GM21360 (cell line): Measurements from ENCODE around the gene OSBPL3.

Source experiments
- ATAC-seq: cut with Tn5 transposase; IDR thresholded peaks from one replicate; pipeline ENCODE4 v1.9.1; 2021; ENCODE audit warnings: mild to moderate bottlenecking, moderate library complexity; ENCODE audit not compliant: unreplicated experiment

OSBPL3 gene

GRCh38 chr7:24777806-24778205 is 202.2 kb downstream of the OSBPL3 start:
- ATAC-seq = no peak

- no peak for ATAC-seq
Observed at GRCh38 chr7:24773646-24774045, 206.3 kb downstream of the OSBPL3 start.

GRCh38 chr7:24769851-24770250 is 210.1 kb downstream of the OSBPL3 start:
- ATAC-seq = no peak

DNA sequence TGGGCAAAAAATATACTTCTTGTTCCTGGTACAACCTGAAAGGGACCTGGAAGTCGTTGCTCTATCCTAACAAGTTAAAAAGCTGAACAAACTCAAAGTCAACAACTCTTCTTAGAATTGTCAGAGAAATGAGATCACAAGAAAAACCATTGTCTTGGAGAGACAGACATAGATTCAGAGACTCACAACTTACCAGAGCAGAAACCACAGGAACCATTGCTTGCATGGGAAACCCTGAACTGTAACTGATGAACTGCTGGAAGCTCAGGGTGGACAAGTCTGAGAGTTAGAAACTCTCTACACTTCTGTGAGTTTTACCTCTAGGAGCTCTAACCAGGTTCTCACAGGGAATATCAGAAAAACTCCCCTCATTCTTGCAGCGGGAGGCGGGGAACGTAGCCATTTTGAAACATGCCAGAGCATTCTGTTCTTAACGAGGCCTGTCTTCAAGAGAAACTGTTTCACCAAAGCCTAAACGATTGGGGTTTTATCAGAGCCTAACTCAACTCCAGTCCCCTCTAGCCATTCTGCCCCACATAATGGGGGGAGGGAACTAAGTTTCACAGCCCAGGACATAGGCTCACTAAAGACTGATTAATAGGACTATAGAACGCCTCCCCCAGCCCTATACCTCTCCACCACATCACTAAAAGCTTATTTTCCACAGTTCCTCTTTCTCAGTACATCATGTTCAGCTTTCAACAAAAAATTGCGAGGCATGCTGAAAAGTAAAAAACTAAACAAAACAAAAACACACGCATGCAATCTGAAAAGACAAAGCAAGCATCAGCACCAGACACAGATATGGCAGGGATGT is 210.8 kb downstream of the OSBPL3 start:
- ATAC-seq = no peak

DNA sequence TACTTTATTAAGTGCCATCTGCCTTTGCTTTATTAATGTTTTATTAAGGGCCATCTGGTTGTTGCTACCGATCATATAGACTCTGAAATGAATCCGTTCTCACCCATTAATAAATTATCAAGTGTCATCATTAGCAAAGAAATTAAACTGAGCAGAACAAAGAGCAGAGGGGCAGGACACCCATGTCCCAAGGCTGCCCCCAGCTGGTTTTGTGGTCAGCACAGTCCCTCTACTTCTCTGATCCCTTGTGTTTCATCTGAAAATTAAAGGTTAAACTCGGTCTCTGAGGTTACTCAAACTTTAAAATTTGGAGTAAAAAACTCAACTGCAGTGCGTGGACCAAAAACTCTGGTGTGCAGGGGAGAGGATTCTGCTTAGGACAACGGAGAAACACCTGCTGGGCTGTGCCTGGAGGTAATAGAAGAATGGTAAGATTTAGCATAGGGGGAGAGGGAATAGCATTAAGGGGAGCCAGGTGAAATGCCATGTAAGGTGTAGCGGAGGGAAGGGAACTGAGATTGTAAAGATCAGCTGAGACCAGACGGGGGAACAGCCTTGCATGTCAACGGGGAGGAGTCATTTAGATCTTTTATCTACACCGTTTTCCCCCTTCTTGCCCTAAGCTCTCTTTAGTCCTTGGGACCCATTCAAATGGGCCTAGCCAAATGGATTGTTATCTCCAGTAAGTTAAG is 212.0 kb downstream of the OSBPL3 start:
- ATAC-seq = no peak

- no peak for ATAC-seq
Observed at GRCh38 chr7:24764972-24765744, 214.8 kb downstream of the OSBPL3 start.

DNA sequence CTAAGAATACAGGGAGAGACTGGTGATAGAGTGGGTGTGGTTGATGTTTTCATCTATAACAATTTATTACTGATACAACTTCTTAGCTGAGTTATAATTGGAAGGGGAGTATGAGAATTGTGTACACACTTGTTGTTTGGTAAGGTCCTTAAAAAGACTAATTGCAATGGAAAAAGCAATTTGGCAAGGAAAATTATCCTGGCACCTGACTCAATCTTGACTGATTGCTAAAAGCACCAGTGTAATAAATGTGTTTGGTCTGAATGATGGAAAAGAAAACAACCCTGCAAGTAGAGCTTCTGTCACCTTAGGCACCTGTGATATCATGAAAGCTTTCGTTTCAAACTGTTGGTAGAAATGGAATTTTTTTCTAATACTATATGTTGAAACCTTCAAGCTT is 216.0 kb downstream of the OSBPL3 start:
- ATAC-seq = no peak

DNA sequence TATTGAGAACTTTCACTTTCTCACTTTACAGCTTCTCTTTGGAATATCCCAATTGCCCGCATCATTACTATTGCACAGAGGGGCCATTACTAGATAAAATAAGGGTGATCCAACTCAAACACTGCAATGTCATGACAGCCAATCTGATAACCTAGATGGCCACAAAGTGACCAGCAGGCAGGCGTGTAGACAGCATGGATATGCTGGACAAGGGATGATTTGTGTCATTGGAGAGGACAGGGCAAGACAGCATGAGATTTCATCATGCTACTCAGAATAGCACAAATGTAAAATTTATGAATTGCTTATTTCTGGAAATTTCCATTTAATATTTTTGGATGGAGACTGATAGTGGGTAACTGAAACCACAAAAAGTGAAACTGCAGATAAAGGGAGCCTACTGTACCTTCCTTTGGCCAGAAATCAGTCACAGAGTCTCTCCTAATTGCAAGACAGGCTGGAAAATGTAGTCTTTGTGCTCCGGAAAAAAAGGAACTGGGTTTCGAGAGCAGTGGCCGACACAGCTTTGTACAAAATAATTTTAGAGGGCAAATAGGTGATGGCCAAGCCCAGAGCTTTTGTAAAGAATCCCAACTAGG is 216.6 kb downstream of the OSBPL3 start:
- ATAC-seq = no peak

DNA sequence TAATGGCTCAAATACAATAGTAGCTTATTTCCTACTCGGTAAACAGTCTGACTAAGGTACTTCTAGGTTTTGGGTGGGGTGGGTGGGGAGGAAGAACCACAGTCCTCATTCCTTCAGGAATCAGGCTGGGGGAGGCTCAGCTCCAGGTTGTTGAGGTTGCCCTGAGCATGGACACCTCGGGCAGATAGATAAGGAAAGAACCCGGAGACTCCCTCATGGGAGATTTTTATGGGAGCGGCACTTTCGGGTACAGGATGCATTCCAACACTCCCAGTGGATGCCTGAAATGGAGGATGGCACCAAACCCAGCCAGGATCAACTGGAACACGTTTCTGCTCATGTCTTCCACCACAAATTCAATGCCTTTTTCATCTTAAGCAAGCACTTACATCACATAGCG is 217.2 kb downstream of the OSBPL3 start:
- ATAC-seq = no peak

DNA sequence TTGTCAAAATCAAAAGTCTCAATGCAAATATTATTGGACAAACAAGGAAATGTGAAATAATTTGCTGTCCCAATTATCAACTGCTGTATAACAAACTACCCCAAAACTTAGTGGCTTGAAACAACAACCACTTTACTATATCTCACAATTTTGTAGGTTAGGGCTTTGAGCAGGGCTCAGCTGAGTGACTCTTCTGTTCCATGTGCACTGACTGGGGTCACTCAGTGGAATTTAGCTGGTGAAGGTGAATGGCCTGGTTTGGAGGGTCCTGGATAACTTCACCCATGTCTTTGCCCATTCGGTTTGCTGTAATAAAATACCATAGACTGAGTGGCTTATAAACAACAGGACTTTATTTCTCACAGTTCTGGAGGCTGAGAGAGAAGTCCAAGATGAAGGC is 219.0 kb downstream of the OSBPL3 start:
- ATAC-seq = no peak

GRCh38 chr7:24757353-24758275 is 222.4 kb downstream of the OSBPL3 start, which contains the start of gene GSDME:
TSS of gene GSDME (minus strand) at chr7:24757464. CDS start at chr7:24749774, 7,690 bp downstream.
- ATAC-seq = peak; percentile 57

DNA sequence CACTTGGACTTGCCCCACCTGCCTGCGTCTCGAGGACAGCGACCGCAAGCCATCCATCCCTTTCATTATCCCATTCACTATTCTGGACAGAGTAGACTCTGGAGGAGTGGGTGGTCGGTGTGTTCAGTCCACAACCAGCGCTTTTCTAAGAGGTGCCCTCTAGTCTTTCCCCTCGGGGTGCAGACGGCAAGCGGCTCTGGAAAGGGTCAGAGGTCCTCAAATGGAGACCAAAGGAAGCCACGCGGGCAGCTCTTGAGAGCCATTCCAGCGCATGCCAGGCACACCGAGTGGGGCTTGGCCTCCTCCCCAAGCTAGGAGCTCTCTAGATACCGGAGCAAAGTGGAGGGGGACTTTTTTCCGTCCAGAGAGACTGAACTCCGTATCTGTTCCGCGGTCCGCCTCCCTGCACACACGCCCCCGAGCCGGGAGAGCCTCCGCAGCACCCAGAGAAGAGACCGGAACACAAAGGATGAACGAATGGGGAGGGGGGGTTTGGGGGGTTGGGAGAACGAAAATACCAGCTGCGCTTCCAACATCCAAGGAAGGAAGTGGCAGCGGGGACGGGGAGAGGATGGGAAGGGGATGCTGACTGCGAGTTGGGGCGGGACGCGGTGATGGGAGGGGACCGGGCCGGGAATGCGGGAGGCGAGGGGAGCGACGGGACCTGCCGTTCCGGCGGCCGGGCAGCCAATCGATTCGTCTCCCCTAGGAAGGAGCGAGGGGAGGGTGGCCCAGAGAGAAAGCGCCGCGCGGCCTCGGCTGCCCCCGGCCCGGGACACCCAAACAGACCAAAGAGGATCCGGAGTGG is 223.2 kb downstream of the OSBPL3 start:
- ATAC-seq = no peak

DNA sequence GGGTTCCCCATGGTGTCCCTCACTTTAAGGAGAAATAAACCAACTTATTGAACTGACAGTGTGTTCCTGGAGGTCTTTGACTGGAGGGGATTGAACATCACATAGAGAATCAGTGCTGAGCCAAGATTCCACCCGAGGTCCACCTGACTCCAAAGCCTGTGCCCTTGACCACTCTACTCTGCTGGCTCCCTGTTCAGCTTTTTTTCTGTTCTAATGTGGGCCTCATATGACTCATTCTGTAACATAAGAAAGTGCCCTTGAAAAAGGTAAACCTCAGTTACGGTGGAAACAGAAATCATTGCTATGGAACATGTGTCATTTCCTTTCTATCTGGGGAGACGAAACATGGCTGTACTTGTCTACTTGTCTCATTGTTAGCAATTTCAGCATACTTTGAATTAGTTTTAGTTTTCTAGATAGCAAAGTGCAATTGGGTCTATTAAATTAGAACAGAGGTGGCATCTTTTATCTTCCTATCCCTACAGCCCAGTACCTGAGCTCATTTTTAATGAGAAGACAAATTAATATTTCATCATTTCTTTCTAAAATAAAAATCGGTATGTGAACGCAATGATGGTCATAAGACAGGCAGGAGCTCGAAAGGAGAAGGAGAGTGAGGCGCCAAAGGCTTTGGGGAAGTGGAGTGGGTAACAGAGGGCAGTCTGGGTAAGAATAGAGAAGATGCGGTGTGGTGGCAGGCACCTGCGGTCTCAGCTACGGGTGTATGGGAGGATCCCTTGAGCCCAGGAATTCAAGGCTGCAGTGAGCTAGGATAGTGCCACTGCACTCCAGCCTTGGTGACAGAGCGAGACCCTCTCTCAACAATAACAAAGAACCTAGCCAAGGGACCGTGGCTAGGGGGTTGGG is 224.2 kb downstream of the OSBPL3 start:
- ATAC-seq = peak; percentile 45

- ATAC-seq = no peak
Observed at GRCh38 chr7:24754906-24755506, 225.0 kb downstream of the OSBPL3 start.

GRCh38 chr7:24752073-24752800 is 227.7 kb downstream of the OSBPL3 start:
- no peak for ATAC-seq

- no peak for ATAC-seq
Observed at GRCh38 chr7:24751484-24751883, 228.5 kb downstream of the OSBPL3 start.

- no peak for ATAC-seq
Observed at GRCh38 chr7:24750441-24751055, 229.4 kb downstream of the OSBPL3 start.
